GM23248 (cell line): ENCODE results near the gene PDE4B. TPM values are rescaled to one million over a fixed set of nuclear protein-coding genes. Genes with fewer than 3 reads are reported as not detected.

Source experiments
- DNase-seq: peaks from one replicate; pipeline ENCODE4 v3.0.0-alpha.2; 2015
- H2AFZ ChIP-seq: fragments of 200-600 bp; sonication (generic); 2 replicates; pipeline ENCODE4 v1.6.1; 2016; ENCODE audit warnings: antibody characterized with exemption
- H3F3A ChIP-seq: fragments of 200-600 bp; sonication (generic); 2 replicates; pipeline ENCODE4 v1.6.1; 2016; ENCODE audit warnings: mild to moderate bottlenecking, antibody characterized with exemption, mixed run types; ENCODE audit not compliant: insufficient read depth
- H3K27ac ChIP-seq: fragments of 200-600 bp; sonication (generic); 2 replicates; pipeline ENCODE4 v1.5.1; 2016; ENCODE audit warnings: mild to moderate bottlenecking
- H3K27me3 ChIP-seq: fragments of 200-600 bp; sonication (generic); replicated peaks from 2 replicates; pipeline ENCODE4 v1.6.1; 2016; ENCODE audit warnings: mild to moderate bottlenecking; ENCODE audit not compliant: insufficient read depth
- H3K36me3 ChIP-seq: fragments of 200-600 bp; sonication (generic); 2 replicates; pipeline ENCODE4 v1.6.1; 2016; ENCODE audit warnings: low read depth, mild to moderate bottlenecking
- H3K4me1 ChIP-seq: fragments of 200-600 bp; sonication (generic); 2 replicates; pipeline ENCODE4 v1.6.1; 2016; ENCODE audit warnings: mild to moderate bottlenecking; ENCODE audit not compliant: insufficient read depth
- H3K4me2 ChIP-seq: fragments of 200-600 bp; sonication (generic); one replicate; pipeline ENCODE4 v1.6.1; 2016; ENCODE audit warnings: mild to moderate bottlenecking; ENCODE audit not compliant: unreplicated experiment
- H3K4me3 ChIP-seq: fragments of 200-600 bp; sonication (generic); 2 replicates; pipeline ENCODE4 v1.5.1; 2016; ENCODE audit warnings: mild to moderate bottlenecking
- H3K79me2 ChIP-seq: fragments of 200-600 bp; sonication (generic); 2 replicates; pipeline ENCODE4 v1.6.1; 2016; ENCODE audit warnings: mild to moderate bottlenecking; ENCODE audit not compliant: insufficient read depth
- H3K9ac ChIP-seq: fragments of 200-600 bp; sonication (generic); 2 replicates; pipeline ENCODE4 v1.6.1; 2016; ENCODE audit warnings: mild to moderate bottlenecking
- H3K9me2 ChIP-seq: fragments of 200-600 bp; sonication (generic); 2 replicates; pipeline ENCODE4 v1.6.1; 2016; ENCODE audit warnings: mixed run types, mild to moderate bottlenecking, moderate library complexity; ENCODE audit not compliant: insufficient read depth
- H3K9me3 ChIP-seq: fragments of 200-600 bp; sonication (generic); one replicate; pipeline ENCODE4 v1.6.1; 2017; ENCODE audit warnings: low read depth
- H4K20me1 ChIP-seq: fragments of 200-600 bp; sonication (generic); 2 replicates; pipeline ENCODE4 v1.6.0; 2016; ENCODE audit not compliant: insufficient read depth
- EZH2 ChIP-seq: fragments of 200-600 bp; sonication (generic); IDR thresholded peaks from 2 replicates; pipeline ENCODE4 v1.6.1; 2018; ENCODE audit warnings: antibody characterized with exemption, mild to moderate bottlenecking; ENCODE audit not compliant: insufficient read depth, poor library complexity, severe bottlenecking
- EZH2phosphoT487 ChIP-seq: fragments of 200-600 bp; sonication (generic); IDR thresholded peaks from 2 replicates; pipeline ENCODE4 v1.6.1; 2018; ENCODE audit warnings: antibody characterized with exemption, moderate library complexity, mild to moderate bottlenecking, low read depth; ENCODE audit not compliant: insufficient read depth
- WGBS, 2 experiments: methylation state at CpG; one replicate each; pipeline ENCODE4 v1.1.6; 2015 to 2017; ENCODE audit warnings: low lambda C conversion rate in 2 of 2, low coverage in 1 of 2; ENCODE audit errors: missing lambda C conversion rate in 2 of 2; 5-methylcytosine and 5-hydroxymethylcytosine counted together
- in situ Hi-C: fragments of 300-500 bp; cut with MboI; formaldehyde crosslinking; loops from 2 replicates; pipeline ENCODE4 v1.15.0; 2020
- polyA plus RNA-seq: library from polyadenylated mRNA; unstranded; fragments of >200 nt; fragmentation: Nextera tagmentation; extraction: Ambion mirVana; gene quantifications from 2 replicates; pipeline ENCODE4 v1.2.1, GENCODE V29; 2016
- total RNA-seq: library from RNA; depleted of rRNA; stranded (reverse); fragments of >200 nt; shearing (Covaris generic); gene quantifications from 2 replicates; pipeline ENCODE4 v1.2.3, GENCODE V29; 2014

Gene PDE4B
- total and polyA plus RNA-seq, 2 experiments from 2014 or later, result 19.9 to 36.2 TPM

GRCh38 chr1:66028035-66028434 is 235.3 kb downstream of the PDE4B start:
- Histone ChIP-seq H3K4me1 (no peaks in the 10 kb centered on the region), H3K27me3 (no peaks in the 10 kb centered on the region), H3K4me3 (no peak overlapping the region), H4K20me1 (no peaks in the 10 kb centered on the region), H3K4me2 (no peak overlapping the region), H3F3A (no peaks in the 10 kb centered on the region), H3K9ac (no peak overlapping the region), H2AFZ (no peak overlapping the region), H3K9me2 (no peaks in the 10 kb centered on the region), H3K79me2 (no peaks in the 10 kb centered on the region), H3K27ac (no peak overlapping the region), H3K36me3 (no peaks in the 10 kb centered on the region), H3K9me3 (peaks cover 3% of the 10 kb centered on the region)
- in situ Hi-C loops, result no loop called here
- no peak for TF ChIP-seq EZH2phosphoT487
- TF ChIP-seq EZH2, result no peak
- 48 to 72% methylated on average over 3 of the region's 3 CpGs for WGBS, 2 experiments
- no peak for DNase-seq

GRCh38 chr1:66033781-66034180 is 241.1 kb downstream of the PDE4B start:
- Histone ChIP-seq H3K4me2 (no peak overlapping the region), H3K27me3 (no peaks in the 10 kb centered on the region), H3F3A (no peaks in the 10 kb centered on the region), H2AFZ (no peak overlapping the region), H3K4me3 (no peak overlapping the region), H3K27ac (no peak overlapping the region), H3K9me2 (no peaks in the 10 kb centered on the region), H3K79me2 (no peaks in the 10 kb centered on the region), H4K20me1 (no peaks in the 10 kb centered on the region), H3K9me3 (peaks cover 3% of the 10 kb centered on the region), H3K36me3 (no peaks in the 10 kb centered on the region), H3K9ac (no peak overlapping the region), H3K4me1 (no peaks in the 10 kb centered on the region)
- DNase-seq, result no peak
- TF ChIP-seq EZH2phosphoT487 (no peak), EZH2 (no peak)
- in situ Hi-C loops, result no loop called here
- 5 to 7% methylated on average over 1 of the region's 1 CpG for WGBS, 2 experiments

- H3K4me3 ChIP-seq, result no peak overlapping the region
- 33 to 36% methylated on average over 1 of the region's 1 CpG for WGBS, 2 experiments
- no peaks in the 10 kb centered on the region for H3K4me1 ChIP-seq
- H3K9me2 ChIP-seq, result no peaks in the 10 kb centered on the region
- no peaks in the 10 kb centered on the region for H3K36me3 ChIP-seq
- H3K4me2 ChIP-seq, result no peak overlapping the region
- H3K9ac ChIP-seq, result no peak overlapping the region
- H3K79me2 ChIP-seq, result no peaks in the 10 kb centered on the region
- no peaks in the 10 kb centered on the region for H3K9me3 ChIP-seq
- DNase-seq, result no peak
- no peak overlapping the region for H2AFZ ChIP-seq
- H4K20me1 ChIP-seq, result no peaks in the 10 kb centered on the region
- TF ChIP-seq EZH2phosphoT487 (no peak), EZH2 (no peak)
- no peaks in the 10 kb centered on the region for H3K27me3 ChIP-seq
- H3F3A ChIP-seq, result no peaks in the 10 kb centered on the region
- in situ Hi-C loops, result no loop called here
- H3K27ac ChIP-seq, result no peak overlapping the region
These were observed 243.0 kb downstream of the PDE4B start for GRCh38 chr1:66035616-66036245.

GRCh38 chr1:66041654-66042053 is 249.0 kb downstream of the PDE4B start:
- no peaks in the 10 kb centered on the region for H4K20me1 ChIP-seq
- H3K4me1 ChIP-seq, result no peaks in the 10 kb centered on the region
- WGBS, 2 experiments, result 52 to 89% methylated on average over 1 of the region's 1 CpG
- no peaks in the 10 kb centered on the region; the same call in 1 of the 2 replicates for H3K9me2 ChIP-seq
- H3K4me2 ChIP-seq, result no peak overlapping the region
- H3F3A ChIP-seq, result no peaks in the 10 kb centered on the region
- H3K27ac ChIP-seq, result no peak overlapping the region
- H2AFZ ChIP-seq, result no peak overlapping the region
- no peak for DNase-seq
- no peaks in the 10 kb centered on the region for H3K27me3 ChIP-seq
- TF ChIP-seq EZH2 (no peak), EZH2phosphoT487 (no peak)
- no peak overlapping the region for H3K9ac ChIP-seq
- H3K4me3 ChIP-seq, result no peak overlapping the region
- no peaks in the 10 kb centered on the region for H3K79me2 ChIP-seq
- in situ Hi-C loops, result no loop called here
- H3K9me3 ChIP-seq, result no peaks in the 10 kb centered on the region
- no peaks in the 10 kb centered on the region for H3K36me3 ChIP-seq

GRCh38 chr1:66043186-66043585 is 250.5 kb downstream of the PDE4B start:
- DNase-seq, result no peak
- no peak overlapping the region for H3K27ac ChIP-seq
- H2AFZ ChIP-seq, result no peak overlapping the region
- H3K9me2 ChIP-seq, result no peaks in the 10 kb centered on the region; the same call in 1 of the 2 replicates
- no peak overlapping the region for H3K4me2 ChIP-seq
- H3K4me1 ChIP-seq, result peaks cover 11% of the 10 kb centered on the region
- in situ Hi-C loops, result no loop called here
- H4K20me1 ChIP-seq, result no peaks in the 10 kb centered on the region
- H3K4me3 ChIP-seq, result no peak overlapping the region
- no peaks in the 10 kb centered on the region for H3K9me3 ChIP-seq
- H3F3A ChIP-seq, result peaks cover 10% of the 10 kb centered on the region
- no peaks in the 10 kb centered on the region for H3K27me3 ChIP-seq
- H3K79me2 ChIP-seq, result no peaks in the 10 kb centered on the region
- H3K36me3 ChIP-seq, result no peaks in the 10 kb centered on the region
- TF ChIP-seq EZH2phosphoT487 (no peak), EZH2 (no peak)
- 82 to 86% methylated on average over 1 of the region's 1 CpG for WGBS, 2 experiments
- H3K9ac ChIP-seq, result no peak overlapping the region
